A549 (cell line): ENCODE data around the gene HNRNPM. TPM values are rescaled to one million over a fixed set of nuclear protein-coding genes. Genes with fewer than 3 reads are reported as not detected.

Experiments used
- ATAC-seq, 2 experiments: fragments of 200-7000 bp in 1 of 2; fragments of >200 bp in 1 of 2; cut with Nextera tagmentation in 1 of 2; cut with Tn5 transposase in 1 of 2; 3 replicates each; pipeline versions ENCODE4 v1.8.0 to v1.9.1; 2018 to 2020; ENCODE audit warnings: mild to moderate bottlenecking in 1 of 2, moderate library complexity in 1 of 2
- CTCF ChIA-PET: fragments of 300-600 bp; sonication (Branson Sonifier 250); formaldehyde crosslinking; extraction: SDS; loops from one replicate; lab custom pipeline; 2021; ENCODE audit warnings: antibody characterized with exemption, inconsistent platforms; lab: Yijun Ruan, JAX
- POLR2A ChIA-PET: fragments of 350-600 bp; formaldehyde crosslinking; extraction: SDS; loops from one replicate; lab custom pipeline; 2021; ENCODE audit warnings: antibody characterized with exemption, inconsistent platforms; lab: Yijun Ruan, JAX
- DNase-seq, 2 experiments: peaks; one replicate each; pipeline versions ENCODE4 v3.0.0 to v3.0.0-alpha.2; 2011 to 2016; ENCODE audit warnings: low read depth in 1 of 2, low spot score in 1 of 2
- FAIRE-seq: peaks from 2 replicates; lab custom pipeline; 2011; peaks lifted over from hg19 to GRCh38; lab: Jason Lieb, UNC
- H3K27ac ChIP-seq, 2 experiments: fragments of >200 bp; sonication (Bioruptor Twin); formaldehyde crosslinking; 3 replicates each; pipeline ENCODE4 v1.5.1; 2016 to 2017
- H3K4me1 ChIP-seq: fragments of >200 bp; sonication (Bioruptor Twin); formaldehyde crosslinking; 3 replicates; pipeline ENCODE4 v1.6.1; 2016
- H3K4me2 ChIP-seq: fragments of >200 bp; sonication (Bioruptor Twin); formaldehyde crosslinking; 3 replicates; pipeline ENCODE4 v1.6.1; 2016
- H3K4me3 ChIP-seq: fragments of >200 bp; sonication (Bioruptor Twin); formaldehyde crosslinking; 3 replicates; pipeline ENCODE4 v1.5.1; 2016
- H3K9me3 ChIP-seq: fragments of >200 bp; sonication (Bioruptor Twin); formaldehyde crosslinking; 3 replicates; pipeline ENCODE4 v1.6.1; 2016
- EP300 ChIP-seq, 2 experiments: fragments of >200 bp; sonication (Bioruptor Twin); formaldehyde crosslinking; IDR thresholded peaks; 2 replicates in 1 of 2; 3 replicates in 1 of 2; pipeline ENCODE4 v1.6.1; 2016 to 2017
- GATA3 ChIP-seq: IDR thresholded peaks from 2 replicates; pipeline ENCODE4 v1.6.1; 2012; ENCODE audit warnings: borderline replicate concordance
- HOXA7 ChIP-seq: fragments of 250-450 bp; sonication (Bioruptor Pico); IDR thresholded peaks from 2 replicates; pipeline ENCODE4 v1.5.0; 2020; ENCODE audit warnings: mild to moderate bottlenecking, moderate library complexity
- HOXB5 ChIP-seq: fragments of 250-450 bp; sonication (Bioruptor Pico); IDR thresholded peaks from 2 replicates; pipeline ENCODE4 v1.5.0; 2020; ENCODE audit warnings: mild to moderate bottlenecking, moderate library complexity
- MAFK ChIP-seq: fragments of 450-650 bp; IDR thresholded peaks from 2 replicates; pipeline ENCODE4 v1.6.1; 2014; ENCODE audit not compliant: partially characterized antibody
- NPAS2 ChIP-seq: fragments of 250-450 bp; sonication (Bioruptor Pico); IDR thresholded peaks from 2 replicates; pipeline ENCODE4 v1.8.0; 2022; ENCODE audit warnings: mild to moderate bottlenecking, moderate library complexity, borderline replicate concordance
- RARB ChIP-seq: fragments of 250-450 bp; sonication (Bioruptor Pico); IDR thresholded peaks from 2 replicates; pipeline ENCODE4 v1.8.0; 2021; ENCODE audit warnings: mild to moderate bottlenecking, moderate library complexity
- RNF2 ChIP-seq: fragments of 200-600 bp; sonication (generic); IDR thresholded peaks from 2 replicates; pipeline ENCODE4 v1.6.1; 2016; ENCODE audit warnings: low read depth, mild to moderate bottlenecking, antibody characterized with exemption, moderate library complexity, borderline replicate concordance
- SREBF2 ChIP-seq: fragments of 450-650 bp; IDR thresholded peaks from 2 replicates; pipeline ENCODE4 v1.6.1; 2014; ENCODE audit warnings: mild to moderate bottlenecking, moderate library complexity
- WGBS: methylation state at CpG from one replicate; pipeline ENCODE4 v1.1.6; 2017; ENCODE audit errors: missing lambda C conversion rate; 5-methylcytosine and 5-hydroxymethylcytosine counted together
- polyA plus RNA-seq, 4 experiments: library from polyadenylated mRNA; depleted of rRNA in 3 of 4; stranded (reverse); fragments of >200 nt; fragmentation: RNase III in 1 of 4; extraction: RNeasy Plus Mini Kit Qiagen cat#74134 plus additional on column Dnase treatment in 1 of 4; gene quantifications; 2 replicates in 3 of 4; 3 replicates in 1 of 4; pipeline ENCODE4 v1.2.3, GENCODE V29; 2011 to 2017

Gene HNRNPM
- polyA plus RNA-seq, 2 of the 4 experiments (the other 2 are of a cell fraction): 168 to 352 TPM

- Histone ChIP-seq H3K4me1 (no peaks in the 10 kb centered on the region), H3K4me2 (no peak overlapping the region), H3K9me3 (no peaks in the 10 kb centered on the region), H3K27ac (no peak overlapping the region), H3K4me3 (no peak overlapping the region)
- CTCF ChIA-PET: interaction anchor here (1.1 kb wide), 1 partner anchor 43 kb away, joined by 4 read pairs; no protein-coding TSS in a partner anchor
- TF ChIP-seq EP300 (IDR thresholded peaks at IDR 0.05): no peak
- TF ChIP-seq GATA3: no peak
- TF ChIP-seq RNF2: no peak
- no peak for TF ChIP-seq SREBF2
- no peak for TF ChIP-seq HOXA7
- no peak for TF ChIP-seq RARB (CRISPR knock-in tag)
- TF ChIP-seq NPAS2 (CRISPR knock-in tag): no peak
- no peak for TF ChIP-seq MAFK
- TF ChIP-seq HOXB5 (CRISPR knock-in tag): no peak
- FAIRE-seq (no peak), DNase-seq (no peak), ATAC-seq (no peak)
- 94% methylated on average over 3 of the region's 3 CpGs for WGBS
- POLR2A ChIA-PET: no interaction called here
Measured at GRCh38 chr19:8537099-8537498, 92.3 kb downstream of the HNRNPM start.

Other genes starting within 250 kb of the HNRNPM start
- 5.0 and 5.9 TPM in 2 replicates for gene CERS4, start 235.6 kb upstream of the HNRNPM start, polyA plus RNA-seq (2011; rRNA removed)
- 1.5 to 2.4 TPM (median 2.1 TPM) in 3 replicates for gene CERS4, start 235.6 kb upstream of the HNRNPM start, polyA plus RNA-seq (2017; fragmentation: RNase III; extraction: RNeasy Plus Mini Kit Qiagen cat#74134 plus additional on column Dnase treatment)
- gene CD320, start 136.6 kb upstream of the HNRNPM start, polyA plus RNA-seq (2011; rRNA removed): 27.4 and 28.8 TPM in 2 replicates
- gene CD320, start 136.6 kb upstream of the HNRNPM start, polyA plus RNA-seq (2017; fragmentation: RNase III; extraction: RNeasy Plus Mini Kit Qiagen cat#74134 plus additional on column Dnase treatment): 51.9 to 54.2 TPM (median 54.1 TPM) in 3 replicates
- gene NDUFA7, start 123.6 kb upstream of the HNRNPM start, polyA plus RNA-seq (2011; rRNA removed): 29.7 and 44.5 TPM in 2 replicates
- 29.0 to 44.0 TPM (median 40.2 TPM) in 3 replicates for gene NDUFA7, start 123.6 kb upstream of the HNRNPM start, polyA plus RNA-seq (2017; fragmentation: RNase III; extraction: RNeasy Plus Mini Kit Qiagen cat#74134 plus additional on column Dnase treatment)
- gene RPS28, start 123.5 kb upstream of the HNRNPM start, polyA plus RNA-seq (2011; rRNA removed): 374 and 406 TPM in 2 replicates
- gene RPS28, start 123.5 kb upstream of the HNRNPM start, polyA plus RNA-seq (2017; fragmentation: RNase III; extraction: RNeasy Plus Mini Kit Qiagen cat#74134 plus additional on column Dnase treatment): 399 to 449 TPM (median 404 TPM) in 3 replicates
- 1.0 and 1.2 TPM in 2 replicates for gene KANK3, start 101.7 kb upstream of the HNRNPM start, polyA plus RNA-seq (2011; rRNA removed)
- gene KANK3, start 101.7 kb upstream of the HNRNPM start, polyA plus RNA-seq (2017; fragmentation: RNase III; extraction: RNeasy Plus Mini Kit Qiagen cat#74134 plus additional on column Dnase treatment): 1.5 to 1.6 TPM (median 1.5 TPM) in 3 replicates
- gene ANGPTL4, start 80.8 kb upstream of the HNRNPM start, polyA plus RNA-seq (2011; rRNA removed): 30.8 and 32.6 TPM in 2 replicates
- 12.3 to 18.1 TPM (median 15.1 TPM) in 3 replicates for gene ANGPTL4, start 80.8 kb upstream of the HNRNPM start, polyA plus RNA-seq (2017; fragmentation: RNase III; extraction: RNeasy Plus Mini Kit Qiagen cat#74134 plus additional on column Dnase treatment)
- 22.3 and 25.1 TPM in 2 replicates for gene RAB11B, start 54.6 kb upstream of the HNRNPM start, polyA plus RNA-seq (2011; rRNA removed)
- gene RAB11B, start 54.6 kb upstream of the HNRNPM start, polyA plus RNA-seq (2017; fragmentation: RNase III; extraction: RNeasy Plus Mini Kit Qiagen cat#74134 plus additional on column Dnase treatment): 86.7 to 95.7 TPM (median 93.7 TPM) in 3 replicates
- 12.4 and 12.8 TPM in 2 replicates for gene MARCHF2, start 31.7 kb upstream of the HNRNPM start, polyA plus RNA-seq (2011; rRNA removed)
- gene MARCHF2, start 31.7 kb upstream of the HNRNPM start, polyA plus RNA-seq (2017; fragmentation: RNase III; extraction: RNeasy Plus Mini Kit Qiagen cat#74134 plus additional on column Dnase treatment): 13.1 to 15.3 TPM (median 13.2 TPM) in 3 replicates
- 0.07 TPM in 1 of 2 replicates, not detected in the other for gene PRAM1, start 57.7 kb downstream of the HNRNPM start, polyA plus RNA-seq (2011; rRNA removed)
- 0.08 to 0.28 TPM (median 0.13 TPM) in 3 replicates for gene PRAM1, start 57.7 kb downstream of the HNRNPM start, polyA plus RNA-seq (2017; fragmentation: RNase III; extraction: RNeasy Plus Mini Kit Qiagen cat#74134 plus additional on column Dnase treatment)
- gene ZNF414, start 69.2 kb downstream of the HNRNPM start, polyA plus RNA-seq (2011; rRNA removed): 2.8 and 3.3 TPM in 2 replicates
- gene ZNF414, start 69.2 kb downstream of the HNRNPM start, polyA plus RNA-seq (2017; fragmentation: RNase III; extraction: RNeasy Plus Mini Kit Qiagen cat#74134 plus additional on column Dnase treatment): 20.0 to 22.1 TPM (median 21.5 TPM) in 3 replicates
- gene MYO1F, start 132.5 kb downstream of the HNRNPM start, polyA plus RNA-seq (2011; rRNA removed): 0.37 and 0.95 TPM in 2 replicates
- gene MYO1F, start 132.5 kb downstream of the HNRNPM start, polyA plus RNA-seq (2017; fragmentation: RNase III; extraction: RNeasy Plus Mini Kit Qiagen cat#74134 plus additional on column Dnase treatment): 0.17 to 0.24 TPM (median 0.23 TPM) in 3 replicates
- gene ADAMTS10, start 165.7 kb downstream of the HNRNPM start, polyA plus RNA-seq (2011; rRNA removed): 26.7 and 33.2 TPM in 2 replicates
- 39.0 to 73.0 TPM (median 49.3 TPM) in 3 replicates for gene ADAMTS10, start 165.7 kb downstream of the HNRNPM start, polyA plus RNA-seq (2017; fragmentation: RNase III; extraction: RNeasy Plus Mini Kit Qiagen cat#74134 plus additional on column Dnase treatment)
- not detected in 2 replicates for gene NFILZ, start 185.7 kb downstream of the HNRNPM start, polyA plus RNA-seq (2011; rRNA removed)
- not detected in 3 replicates for gene NFILZ, start 185.7 kb downstream of the HNRNPM start, polyA plus RNA-seq (2017; fragmentation: RNase III; extraction: RNeasy Plus Mini Kit Qiagen cat#74134 plus additional on column Dnase treatment)